ENCODE results near the gene MRGPRX1. TPM values are rescaled to one million over a fixed set of nuclear protein-coding genes. Genes with fewer than 3 reads are reported as not detected.
"Not testable (repeated sequence)": the region's sequence is repeated elsewhere in the genome, so short reads cannot be mapped to it uniquely, and the experiment has no call there.

MRGPRX1 gene
- total RNA-seq, 4 donors from 2014 or later = not detected

- Histone ChIP-seq H3K27me3 (no peaks in the 10 kb centered on the region), H3K9me3 (no peaks in the 10 kb centered on the region), H3K36me3 (no peaks in the 10 kb centered on the region), H3K4me3 (no peak overlapping the region), H3K27ac (no peak overlapping the region), H3K4me1 (no peaks in the 10 kb centered on the region)
- TF ChIP-seq CTCF (IDR thresholded peaks at IDR 0.05) = no peak
- TF ChIP-seq POLR2AphosphoS5 (IDR thresholded peaks at IDR 0.05) = no peak
- 47% methylated on average over 5 of the region's 5 CpGs for WGBS
- DNase-seq (ENCODE audit: low spot score in 2 of 2) = no peak
Observed at GRCh38 chr11:18936002-18936673, 3.1 kb downstream of the MRGPRX1 start.

- no peaks in the 10 kb centered on the region for H3K27me3 ChIP-seq
- H3K4me1 ChIP-seq = no peaks in the 10 kb centered on the region
- 85% methylated on average over 22 of the region's 22 CpGs for WGBS
- H3K36me3 ChIP-seq = no peaks in the 10 kb centered on the region
- no peak overlapping the region for H3K4me3 ChIP-seq
- H3K27ac ChIP-seq = no peak overlapping the region
- no peaks in the 10 kb centered on the region for H3K9me3 ChIP-seq
- DNase-seq (ENCODE audit: low spot score in 2 of 2) = no peak
- TF ChIP-seq POLR2AphosphoS5 (IDR thresholded peaks at IDR 0.05) (no peak), POLR2A (IDR thresholded peaks at IDR 0.05) (no peak), EP300 (IDR thresholded peaks at IDR 0.05) (no peak), CTCF (IDR thresholded peaks at IDR 0.05) (no peak)
Observed at GRCh38 chr11:18934195-18934814, 4.9 kb downstream of the MRGPRX1 start.

GRCh38 chr11:18927550-18928322, 11.5 kb downstream of the MRGPRX1 start:
- Histone ChIP-seq H3K27ac (no peak overlapping the region), H3K36me3 (no peaks in the 10 kb centered on the region), H3K9me3 (no peaks in the 10 kb centered on the region), H3K4me1 (no peaks in the 10 kb centered on the region), H3K4me3 (no peak overlapping the region), H3K27me3 (no peaks in the 10 kb centered on the region)
- no peak for DNase-seq (ENCODE audit: low spot score in 2 of 2)
- WGBS = 88% methylated on average over 3 of the region's 3 CpGs
- TF ChIP-seq POLR2A (IDR thresholded peaks at IDR 0.05) (no peak), POLR2AphosphoS5 (IDR thresholded peaks at IDR 0.05) (no peak), CTCF (IDR thresholded peaks at IDR 0.05) (no peak), EP300 (IDR thresholded peaks at IDR 0.05) (no peak)

GRCh38 chr11:18925426-18925825, 13.8 kb downstream of the MRGPRX1 start:
- WGBS = 81% methylated on average over 2 of the region's 2 CpGs
- H3K4me3 ChIP-seq; H3K4me1 ChIP-seq; H3K27me3 ChIP-seq; H3K9me3 ChIP-seq; H3K36me3 ChIP-seq; DNase-seq (ENCODE audit: low spot score in 2 of 2); H3K27ac ChIP-seq: not testable (repeated sequence)

- no peaks in the 10 kb centered on the region for H3K36me3 ChIP-seq
- no peak overlapping the region for H3K27ac ChIP-seq
- no peaks in the 10 kb centered on the region for H3K4me1 ChIP-seq
- no peak for TF ChIP-seq CTCF (IDR thresholded peaks at IDR 0.05)
- TF ChIP-seq EP300 (IDR thresholded peaks at IDR 0.05) = no peak
- TF ChIP-seq POLR2A (IDR thresholded peaks at IDR 0.05) = no peak
- no peak for TF ChIP-seq POLR2AphosphoS5 (IDR thresholded peaks at IDR 0.05)
- no peak for DNase-seq (ENCODE audit: low spot score in 2 of 2)
- WGBS = 59% methylated on average over 2 of the region's 2 CpGs
- no peak overlapping the region for H3K4me3 ChIP-seq
- no peaks in the 10 kb centered on the region for H3K9me3 ChIP-seq
- H3K27me3 ChIP-seq = peaks cover 5% of the 10 kb centered on the region
Observed at GRCh38 chr11:18912883-18913282, 26.3 kb downstream of the MRGPRX1 start.
